Skeletal muscle satellite cell (primary cell): Measurements from ENCODE around the gene TRIP4.
A peak's percentile ranks its signal among the peaks of the same experiment; 100 is the strongest.
"Not testable (repeated sequence)": the region's sequence is repeated elsewhere in the genome, so short reads cannot be mapped to it uniquely, and the experiment has no call there.

ENCODE experiments used
- H3K27me3 ChIP-seq: 2 replicates; pipeline ENCODE4 v1.7.0; 2013; ENCODE audit warnings: low read length; ENCODE audit not compliant: control insufficient read depth, insufficient read depth
- H3K36me3 ChIP-seq: 2 replicates; pipeline ENCODE4 v1.7.0; 2013; ENCODE audit warnings: mild to moderate bottlenecking, control low read depth, low read length; ENCODE audit not compliant: insufficient read depth
- H3K4me1 ChIP-seq: 2 replicates; pipeline ENCODE4 v1.7.0; 2013; ENCODE audit warnings: low read length; ENCODE audit not compliant: control insufficient read depth, insufficient read depth
- H3K4me2 ChIP-seq: 2 replicates; pipeline ENCODE4 v1.7.0; 2013; ENCODE audit warnings: mild to moderate bottlenecking, low read length
- H3K4me3 ChIP-seq: 2 replicates; pipeline ENCODE4 v1.7.0; 2013; ENCODE audit warnings: low read length
- H3K9ac ChIP-seq: 2 replicates; pipeline ENCODE4 v1.7.0; 2013; ENCODE audit warnings: mild to moderate bottlenecking, low read depth, low read length, moderate library complexity
- H3K9me3 ChIP-seq: replicated peaks from 2 replicates; pipeline ENCODE4 v1.7.0; 2013; ENCODE audit warnings: mild to moderate bottlenecking, control low read depth, low read length

The TRIP4 gene

DNA sequence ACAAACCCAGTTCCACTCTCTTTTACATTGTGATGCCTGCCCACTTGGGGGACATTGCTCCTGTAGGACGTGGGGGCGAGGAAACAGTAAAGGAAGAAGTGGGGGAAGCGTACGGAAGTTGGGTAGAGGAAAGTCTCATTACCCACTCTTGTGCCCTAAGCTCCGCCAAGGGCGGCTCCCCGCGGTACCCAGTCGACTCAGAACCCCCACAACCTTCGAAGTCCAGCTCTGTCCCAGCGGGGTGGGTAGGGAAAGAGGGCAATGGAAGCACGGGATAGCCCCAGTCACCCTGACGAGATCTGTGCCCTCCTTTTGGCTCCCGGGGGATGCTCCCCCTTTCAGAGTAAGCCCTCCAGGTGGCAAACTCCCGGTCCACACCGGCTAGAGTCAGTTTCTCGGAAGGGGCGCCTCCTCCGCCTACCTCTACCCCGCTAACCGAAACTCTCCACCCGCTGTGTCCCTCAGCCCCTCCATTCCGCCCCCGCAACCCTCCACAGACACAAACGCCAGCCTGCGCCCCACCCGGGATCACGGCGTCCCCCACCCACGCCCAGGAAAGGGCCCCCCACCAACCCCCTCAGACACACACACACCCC lies 32.2 kb upstream of the TRIP4 start:
- peaks cover 22% of the 10 kb centered on the region for H3K4me1 ChIP-seq
- H3K36me3 ChIP-seq = no peaks in the 10 kb centered on the region
- no peaks in the 10 kb centered on the region for H3K27me3 ChIP-seq
- H3K9me3 ChIP-seq = no peaks in the 10 kb centered on the region
- H3K4me2 ChIP-seq = peak overlapping the region; percentile 85
- peak overlapping the region; percentile 91 for H3K9ac ChIP-seq
- peak overlapping the region; percentile 99 for H3K4me3 ChIP-seq

DNA sequence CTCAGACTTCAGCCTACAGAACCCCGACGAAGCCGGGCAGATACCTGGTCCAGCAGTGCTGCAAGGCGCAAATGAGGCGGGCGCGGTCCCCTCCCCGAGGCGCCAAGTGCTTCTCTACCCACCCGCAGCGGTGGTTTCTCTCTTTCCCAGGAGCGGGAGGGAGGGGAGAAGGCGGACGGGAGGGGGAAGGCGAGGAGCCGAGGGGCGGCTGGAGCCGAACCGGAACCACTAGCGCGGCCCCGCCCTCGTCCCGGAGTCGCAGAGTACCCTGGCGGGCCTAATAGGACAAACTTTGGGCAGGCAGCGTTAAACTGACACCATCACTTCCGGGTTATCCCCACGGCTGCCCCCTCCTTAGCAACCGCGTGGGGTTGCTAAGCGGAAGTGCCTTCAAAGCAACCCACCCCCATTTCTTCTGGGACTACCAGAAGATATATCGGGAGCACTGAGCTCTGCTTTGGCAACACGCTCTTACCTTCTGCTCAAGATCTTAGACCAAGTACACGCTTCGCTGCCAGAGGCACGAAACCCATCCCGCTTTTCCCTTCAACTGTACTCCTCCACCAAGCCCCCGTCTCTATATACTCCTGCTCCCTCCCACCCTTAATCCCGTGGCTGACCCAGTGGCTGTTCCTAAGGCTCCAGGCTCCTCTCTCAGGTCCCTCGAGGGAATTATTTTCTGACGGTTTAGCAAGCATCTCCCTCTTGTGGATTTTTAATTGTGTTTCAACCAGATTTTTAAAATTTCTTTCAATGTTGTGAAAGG lies 31.5 kb upstream of the TRIP4 start, which contains the start of gene CSNK1G1:
Gene CSNK1G1, minus strand, starts transcription at position 230 of the 766 bp plus-strand sequence. CDS start 55,674 bp downstream, outside the sequence.
- no peaks in the 10 kb centered on the region for H3K27me3 ChIP-seq
- no peaks in the 10 kb centered on the region for H3K9me3 ChIP-seq
- peaks cover 17% of the 10 kb centered on the region for H3K4me1 ChIP-seq
- no peaks in the 10 kb centered on the region for H3K36me3 ChIP-seq
- H3K4me3 ChIP-seq = peak within 1 kb of the TSS; percentile 99
- H3K9ac ChIP-seq = peak within 1 kb of the TSS; percentile 91
- H3K4me2 ChIP-seq = peak within 1 kb of the TSS; percentile 85

DNA sequence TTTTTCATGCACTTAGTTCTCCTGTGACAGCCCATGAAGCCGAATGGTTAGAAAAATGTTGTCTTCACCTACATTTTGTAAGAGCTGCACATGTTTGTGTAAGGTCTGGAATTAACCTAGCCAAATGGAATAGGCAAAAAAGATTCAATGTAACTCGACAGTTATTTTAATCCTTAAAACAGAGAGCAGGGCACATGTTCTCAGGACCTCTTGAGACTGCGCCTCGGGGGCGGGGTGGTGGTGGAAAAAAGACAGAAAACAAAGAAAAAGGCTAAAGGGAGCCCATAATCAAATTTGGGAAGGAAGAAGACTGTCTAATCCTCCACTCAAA lies 31.0 kb upstream of the TRIP4 start:
- no peaks in the 10 kb centered on the region for H3K27me3 ChIP-seq
- H3K36me3 ChIP-seq = no peaks in the 10 kb centered on the region
- peak overlapping the region; percentile 99 for H3K4me3 ChIP-seq
- no peaks in the 10 kb centered on the region for H3K9me3 ChIP-seq
- peak overlapping the region; percentile 85 for H3K4me2 ChIP-seq
- peak overlapping the region; percentile 50 for H3K9ac ChIP-seq
- H3K4me1 ChIP-seq = peaks cover 12% of the 10 kb centered on the region

DNA sequence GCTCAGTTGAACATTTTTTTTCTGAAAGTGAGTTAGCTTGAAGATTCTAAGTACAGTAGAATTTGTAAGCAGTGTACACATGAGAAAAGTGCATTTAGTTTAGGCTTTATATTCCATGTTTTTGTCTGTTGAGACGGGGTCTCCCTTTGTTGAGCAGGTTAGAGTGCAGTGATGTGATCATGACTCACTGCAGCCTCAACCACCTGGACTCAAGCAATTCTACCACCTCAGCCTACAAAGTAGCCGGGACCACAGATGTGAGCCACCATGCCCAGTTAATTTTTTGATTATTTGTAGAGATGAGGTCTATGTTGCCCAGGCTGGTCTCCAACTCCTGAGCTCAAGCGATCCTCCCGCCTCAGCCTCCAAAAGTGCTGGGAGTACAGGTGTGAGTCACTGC lies 26.4 kb upstream of the TRIP4 start:
- Histone ChIP-seq H3K4me1 (peaks cover 5% of the 10 kb centered on the region), H3K36me3 (no peaks in the 10 kb centered on the region), H3K4me3 (no peak overlapping the region), H3K27me3 (no peaks in the 10 kb centered on the region), H3K9me3 (no peaks in the 10 kb centered on the region), H3K4me2 (no peak overlapping the region), H3K9ac (no peak overlapping the region)

DNA sequence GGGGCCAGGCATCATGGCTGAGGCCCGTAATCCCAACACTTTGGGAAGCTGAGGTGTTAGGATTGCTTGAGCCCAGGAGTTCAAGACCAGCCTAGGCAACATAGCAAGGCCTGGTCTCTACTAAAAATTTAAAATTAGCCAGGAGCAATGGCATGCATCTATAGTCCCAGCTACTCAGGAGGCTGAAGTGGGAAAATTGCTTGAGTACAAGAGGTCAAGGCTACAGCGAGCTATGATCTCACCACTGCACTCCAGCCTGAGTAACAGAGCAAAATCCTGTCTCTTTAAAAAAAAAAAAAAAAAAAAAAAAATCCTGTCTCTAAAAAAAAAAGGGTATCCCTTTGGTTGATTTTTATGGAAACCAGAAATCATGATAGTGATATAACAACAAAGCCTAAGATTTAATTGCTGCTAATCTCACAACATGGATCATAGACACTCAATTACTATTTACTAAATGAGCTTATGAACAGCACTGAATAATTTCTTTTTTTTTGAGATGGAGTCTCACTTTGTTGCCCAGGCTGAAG lies 18.5 kb upstream of the TRIP4 start:
- H3K9ac ChIP-seq = no peak overlapping the region
- H3K4me1 ChIP-seq = no peaks in the 10 kb centered on the region
- H3K36me3 ChIP-seq = no peaks in the 10 kb centered on the region
- H3K9me3 ChIP-seq = no peaks in the 10 kb centered on the region
- H3K4me2 ChIP-seq = no peak overlapping the region
- no peaks in the 10 kb centered on the region for H3K27me3 ChIP-seq
- H3K4me3 ChIP-seq = no peak overlapping the region

DNA sequence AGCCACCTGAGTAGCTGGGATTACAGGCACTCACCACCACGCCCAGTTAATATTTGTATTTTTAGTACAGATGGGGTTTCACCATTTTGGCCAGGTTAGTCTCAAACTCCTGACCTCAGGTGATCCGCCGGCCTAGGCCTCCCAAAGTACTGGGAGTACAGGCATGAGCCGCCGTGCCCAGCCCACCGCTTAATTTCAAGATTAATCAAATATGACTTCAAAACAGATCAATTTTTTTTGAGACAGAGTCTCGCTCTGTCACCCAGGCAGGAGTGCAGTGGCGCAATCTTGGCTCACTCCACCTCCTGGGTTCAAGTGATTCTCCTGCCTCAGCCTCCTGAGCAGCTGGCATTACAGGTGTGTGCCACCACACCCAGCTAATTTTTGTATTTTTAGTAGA lies 16.3 kb upstream of the TRIP4 start:
- not testable (repeated sequence) for H3K9ac ChIP-seq, H3K4me3 ChIP-seq, H3K27me3 ChIP-seq, H3K36me3 ChIP-seq, H3K4me1 ChIP-seq, H3K9me3 ChIP-seq, H3K4me2 ChIP-seq

DNA sequence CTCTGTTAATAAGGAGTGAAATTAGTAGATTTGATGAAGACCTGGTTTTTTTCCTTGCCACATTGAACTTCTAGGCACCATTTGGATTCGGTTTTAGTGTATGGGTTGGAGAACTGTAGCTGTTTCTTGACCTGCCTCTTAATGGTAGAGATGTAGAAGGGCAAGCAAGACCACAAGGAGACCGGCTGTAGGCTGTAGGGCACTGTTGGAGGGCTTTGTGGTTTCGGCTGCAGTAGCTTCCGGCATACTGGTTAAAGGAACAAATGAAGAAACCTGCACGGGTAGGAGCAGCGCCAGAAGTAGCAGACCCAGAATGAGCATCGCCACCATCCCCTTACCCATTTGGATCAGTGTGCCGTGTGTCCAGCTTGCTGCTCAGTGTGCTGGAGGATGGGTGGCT lies 14.3 kb upstream of the TRIP4 start:
- Histone ChIP-seq H3K4me3 (no peak overlapping the region), H3K4me2 (no peak overlapping the region), H3K9me3 (no peaks in the 10 kb centered on the region), H3K4me1 (peaks cover 5% of the 10 kb centered on the region), H3K9ac (no peak overlapping the region), H3K27me3 (no peaks in the 10 kb centered on the region), H3K36me3 (no peaks in the 10 kb centered on the region)

DNA sequence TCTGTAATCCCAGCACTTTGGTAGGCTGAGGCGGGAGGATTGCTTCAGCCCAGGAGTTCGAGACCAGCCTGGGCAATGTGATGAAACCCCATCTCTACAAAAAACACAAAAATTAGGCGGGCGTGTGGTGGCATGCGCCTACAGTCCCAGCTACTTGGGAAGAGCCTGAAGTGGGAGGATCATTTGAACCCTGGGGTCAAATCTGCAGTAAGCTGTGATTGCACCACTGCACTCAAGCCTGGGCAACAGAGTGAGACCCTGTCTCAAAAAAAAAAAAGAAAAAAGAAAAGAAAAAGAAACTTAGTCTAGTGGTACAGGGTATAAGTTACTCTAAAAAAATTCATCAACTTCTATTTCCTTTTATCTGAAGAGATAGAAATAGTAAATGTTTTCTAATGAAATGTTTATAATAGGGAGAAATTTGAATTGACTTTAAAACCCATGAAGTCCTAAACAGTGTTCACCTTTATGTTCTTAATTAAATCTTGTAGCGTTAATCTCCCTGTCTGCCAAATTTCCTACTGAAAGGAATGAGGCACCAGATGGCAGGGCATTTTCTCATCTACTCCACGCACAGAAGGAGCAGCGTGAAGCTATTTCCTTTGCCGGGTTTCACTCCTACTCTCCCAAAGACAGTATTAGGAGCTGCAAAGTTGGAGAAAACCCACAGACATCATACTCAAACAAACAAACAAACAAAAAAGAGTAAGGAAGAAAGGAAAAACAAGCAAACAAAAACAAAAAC lies 8.2 kb upstream of the TRIP4 start:
- Histone ChIP-seq H3K9me3 (no peaks in the 10 kb centered on the region), H3K27me3 (no peaks in the 10 kb centered on the region), H3K9ac (peak overlapping the region; percentile 27), H3K4me1 (peaks cover 24% of the 10 kb centered on the region), H3K36me3 (no peaks in the 10 kb centered on the region), H3K4me2 (peak overlapping the region; percentile 85), H3K4me3 (peak overlapping the region; percentile 79)

DNA sequence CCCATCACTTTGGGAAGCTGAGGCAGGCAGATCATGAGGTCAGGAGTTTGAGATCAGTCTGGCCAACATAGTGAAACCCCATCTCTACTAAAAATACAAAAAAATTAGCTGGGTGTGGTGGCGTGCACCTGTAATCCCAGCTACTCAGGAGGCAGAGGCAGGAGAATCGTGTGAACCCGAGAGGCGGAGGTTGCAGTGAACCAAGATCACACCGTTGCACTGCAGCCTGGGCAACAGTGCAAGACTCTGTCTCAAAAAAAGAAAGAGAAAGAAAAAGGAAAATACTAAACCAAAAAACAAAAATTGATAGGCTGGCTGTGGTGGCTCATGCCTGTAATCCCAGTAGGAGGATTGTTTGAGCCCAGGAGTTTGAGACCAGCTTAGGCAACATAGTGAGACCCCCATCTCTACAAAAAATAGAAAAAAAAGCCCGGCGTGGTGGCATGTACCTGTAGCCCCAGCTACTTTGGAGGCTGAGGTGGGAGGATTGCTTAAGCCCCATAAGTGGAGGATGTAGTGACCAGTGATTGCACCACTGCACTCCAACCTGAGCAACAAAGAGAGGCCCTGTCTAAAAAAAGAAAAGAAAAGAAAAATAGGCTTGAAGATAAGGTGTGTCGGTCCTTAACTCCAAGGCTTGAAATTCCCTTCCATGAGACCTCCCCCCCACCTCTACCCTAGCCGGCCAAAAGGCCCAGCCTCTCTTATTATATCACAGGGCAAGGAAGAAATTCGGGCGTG lies 7.3 kb upstream of the TRIP4 start:
- Histone ChIP-seq H3K4me1 (peaks cover 24% of the 10 kb centered on the region), H3K4me2 (peak overlapping the region; percentile 85), H3K9ac (peak overlapping the region; percentile 72), H3K4me3 (peak overlapping the region; percentile 79)
- not testable (repeated sequence) for H3K27me3 ChIP-seq, H3K9me3 ChIP-seq, H3K36me3 ChIP-seq

DNA sequence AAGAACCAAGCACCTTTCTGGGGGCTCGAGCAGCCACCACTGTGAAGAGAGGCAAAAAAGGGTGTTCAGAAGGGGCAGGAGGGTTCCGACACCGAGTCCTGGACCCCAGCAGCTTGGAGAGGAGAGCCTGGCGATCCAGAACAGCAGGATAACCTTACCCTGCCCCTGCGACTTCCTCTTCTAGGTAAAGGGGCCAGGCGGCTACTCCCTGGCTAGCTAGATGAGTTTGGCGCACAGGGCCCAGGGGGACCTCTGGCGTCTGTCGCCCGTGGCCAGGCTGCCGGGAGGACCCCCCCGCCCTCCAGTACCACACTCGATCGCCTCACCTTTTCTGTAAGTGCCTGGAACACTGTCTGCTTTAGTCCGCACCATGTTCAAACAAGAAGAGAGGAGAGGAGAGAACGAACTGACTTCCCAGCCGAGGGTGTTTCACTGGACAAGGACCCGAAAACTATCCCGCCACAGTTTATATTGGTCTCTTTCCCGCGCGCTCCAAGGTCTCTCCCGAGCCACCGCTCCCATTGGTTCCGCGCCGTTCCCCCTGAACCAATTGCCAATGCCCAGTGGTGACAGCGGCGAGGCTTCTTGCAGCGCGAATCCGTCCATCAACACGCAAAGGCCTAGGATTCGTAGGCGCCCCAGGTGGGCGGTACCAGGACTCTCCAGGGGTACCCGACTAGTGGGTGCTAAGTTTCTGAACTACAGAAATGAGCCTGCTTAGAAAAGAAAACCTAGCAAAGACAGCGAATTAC lies 6.5 kb upstream of the TRIP4 start, which contains the start of gene PCLAF:
Gene PCLAF, minus strand, starts transcription at position 442 of the 752 bp plus-strand sequence. Its CDS starts 70 bp downstream, at position 372.
- Histone ChIP-seq H3K9me3 (no peaks in the 10 kb centered on the region), H3K4me1 (peaks cover 24% of the 10 kb centered on the region), H3K9ac (peak within 1 kb of the TSS; percentile 72), H3K4me3 (peak within 1 kb of the TSS; percentile 79), H3K4me2 (peak within 1 kb of the TSS; percentile 85), H3K36me3 (no peaks in the 10 kb centered on the region), H3K27me3 (no peaks in the 10 kb centered on the region)
